GM23338 (cell line): Measurements from ENCODE around the gene HEXB. TPM values are rescaled to one million over a fixed set of nuclear protein-coding genes. Genes with fewer than 3 reads are reported as not detected.
A peak's percentile ranks its signal among the peaks of the same experiment; 100 is the strongest.

Source experiments
- ATAC-seq: fragments of 200-7000 bp; cut with Tn5 transposase; 3 replicates; pipeline ENCODE4 v1.9.1; 2020
- DNase-seq: peaks from one replicate; pipeline ENCODE4 v3.0.0-alpha.2; 2015; ENCODE audit warnings: low spot score
- H2AFZ ChIP-seq: fragments of 200-600 bp; sonication (generic); 2 replicates; pipeline ENCODE4 v1.8.0; 2016; ENCODE audit warnings: antibody characterized with exemption, mild to moderate bottlenecking, moderate library complexity
- H3F3A ChIP-seq: fragments of 200-600 bp; sonication (generic); replicated peaks from 2 replicates; pipeline ENCODE4 v1.8.0; 2017; ENCODE audit warnings: antibody characterized with exemption, mixed run types, low read depth
- H3K27ac ChIP-seq: fragments of 200-600 bp; sonication (generic); 2 replicates; pipeline ENCODE4 v1.6.1; 2016; ENCODE audit warnings: low read depth
- H3K27me3 ChIP-seq: fragments of 200-600 bp; sonication (generic); 2 replicates; pipeline ENCODE4 v1.8.0; 2016; ENCODE audit warnings: mild to moderate bottlenecking, mixed run types, moderate library complexity; ENCODE audit not compliant: insufficient read depth
- H3K36me3 ChIP-seq: fragments of 200-600 bp; sonication (generic); 2 replicates; pipeline ENCODE4 v1.8.0; 2016; ENCODE audit warnings: mild to moderate bottlenecking; ENCODE audit not compliant: insufficient read depth
- H3K4me1 ChIP-seq: fragments of 200-600 bp; sonication (generic); 2 replicates; pipeline ENCODE4 v1.8.0; 2016; ENCODE audit warnings: mild to moderate bottlenecking, moderate library complexity; ENCODE audit not compliant: insufficient read depth
- H3K4me2 ChIP-seq: fragments of 200-600 bp; sonication (generic); 2 replicates; pipeline ENCODE4 v1.7.1; 2017; ENCODE audit warnings: mixed run types
- H3K4me3 ChIP-seq: fragments of 200-600 bp; sonication (generic); 2 replicates; pipeline ENCODE4 v1.6.1; 2016; ENCODE audit warnings: mixed run types
- H3K79me2 ChIP-seq: fragments of 200-600 bp; sonication (generic); replicated peaks from 2 replicates; pipeline ENCODE4 v1.8.0; 2017; ENCODE audit warnings: mild to moderate bottlenecking; ENCODE audit not compliant: insufficient read depth
- H3K9me2 ChIP-seq: fragments of 200-600 bp; sonication (generic); 2 replicates; pipeline ENCODE4 v1.8.0; 2017; ENCODE audit not compliant: insufficient read depth
- H4K20me1 ChIP-seq: fragments of 200-600 bp; sonication (generic); replicated peaks from 2 replicates; pipeline ENCODE4 v1.8.0; 2017; ENCODE audit warnings: mild to moderate bottlenecking; ENCODE audit not compliant: insufficient read depth
- H3K27ac Mint-ChIP-seq: 2 replicates; pipeline ENCODE4 v1.8.0; 2020; ENCODE audit warnings: inconsistent platforms, mild to moderate bottlenecking, moderate library complexity, mixed read lengths
- H3K27me3 Mint-ChIP-seq: 3 replicates; pipeline ENCODE4 v1.8.0; 2022; ENCODE audit warnings: low read depth, mild to moderate bottlenecking, moderate library complexity, mixed read lengths, inconsistent platforms; ENCODE audit not compliant: insufficient read depth, poor library complexity
- H3K36me3 Mint-ChIP-seq: 3 replicates; pipeline ENCODE4 v1.8.0; 2021; ENCODE audit warnings: low read depth, mild to moderate bottlenecking, inconsistent platforms, moderate library complexity, mixed read lengths
- H3K4me1 Mint-ChIP-seq: 3 replicates; pipeline ENCODE4 v1.8.0; 2020; ENCODE audit warnings: mild to moderate bottlenecking, inconsistent platforms, mixed read lengths
- H3K4me3 Mint-ChIP-seq: 3 replicates; pipeline ENCODE4 v1.8.0; 2021; ENCODE audit warnings: moderate library complexity, mild to moderate bottlenecking, inconsistent platforms, mixed read lengths
- H3K9me3 Mint-ChIP-seq: 3 replicates; pipeline ENCODE4 v1.8.0; 2020; ENCODE audit warnings: moderate library complexity, mild to moderate bottlenecking, inconsistent platforms, mixed read lengths
- CTCF ChIP-seq, 2 experiments: fragments of 200-600 bp in 1 of 2; sonication (generic) in 1 of 2; conservative IDR thresholded peaks; 2 replicates each; pipeline versions ENCODE4 v1.5.1 to v1.6.1; 2016 to 2017; ENCODE audit warnings: antibody characterized with exemption in 2 of 2, low read depth in 2 of 2, mild to moderate bottlenecking in 2 of 2, moderate library complexity in 1 of 2
- ETS1 ChIP-seq: IDR thresholded peaks from 2 replicates; pipeline ENCODE4 v1.6.1; 2016; ENCODE audit warnings: antibody characterized with exemption
- JUNB ChIP-seq: IDR thresholded peaks from one replicate; pipeline ENCODE4 v1.6.1; 2016; ENCODE audit warnings: antibody characterized with exemption; ENCODE audit not compliant: unreplicated experiment
- NANOG ChIP-seq: IDR thresholded peaks from 2 replicates; pipeline ENCODE4 v1.6.1; 2016; ENCODE audit warnings: antibody characterized with exemption, borderline replicate concordance
- ZNF331 ChIP-seq: fragments of 250-450 bp; sonication (Bioruptor Pico); IDR thresholded peaks from 2 replicates; pipeline ENCODE4 v1.5.0; 2020; ENCODE audit warnings: low read depth, mild to moderate bottlenecking, moderate library complexity
- ZNF462 ChIP-seq: fragments of 250-450 bp; sonication (Bioruptor Pico); IDR thresholded peaks from 2 replicates; pipeline ENCODE4 v1.5.0; 2020; ENCODE audit warnings: mild to moderate bottlenecking, moderate library complexity
- polyA plus RNA-seq: library from polyadenylated mRNA; unstranded; fragments of >200 nt; fragmentation: Nextera tagmentation; extraction: Ambion mirVana; gene quantifications from 2 replicates; pipeline ENCODE4 v1.2.1, GENCODE V29; 2016
- total RNA-seq: library from RNA; depleted of rRNA; stranded (reverse); fragments of >200 nt; shearing (Covaris generic); gene quantifications from 2 replicates; pipeline ENCODE4 v1.2.3, GENCODE V29; 2014

The HEXB gene
- total and polyA plus RNA-seq, 2 experiments from 2014 or later: 49.2 to 70.8 TPM

DNA sequence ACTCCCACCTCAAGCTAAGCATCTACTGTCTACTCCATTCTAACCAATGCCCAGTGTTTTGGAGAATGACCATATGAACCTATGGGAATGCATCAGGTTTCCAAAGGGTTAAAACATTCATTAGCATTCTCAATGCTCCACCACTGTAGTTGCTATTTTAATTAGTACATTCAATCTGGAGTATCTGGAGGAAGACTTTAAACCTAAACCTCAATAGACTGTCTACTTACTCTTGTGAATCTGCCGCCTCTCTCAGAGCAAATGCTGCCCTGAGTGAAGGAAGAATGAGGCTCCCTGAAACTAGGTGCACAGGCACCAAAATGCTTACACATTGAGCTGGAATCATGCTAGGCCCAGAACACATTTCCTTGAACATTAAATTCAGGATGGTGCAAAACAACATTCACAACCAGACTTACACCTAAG, 46.5 kb upstream of the HEXB start:
- H3K27ac Mint-ChIP-seq: no peak overlapping the region
- H3K4me2 ChIP-seq: peak overlapping the region; percentile 99

More for the DNA sequence above, 46.5 kb upstream of the HEXB start:
- Histone ChIP-seq H4K20me1 (peaks cover 29% of the 10 kb centered on the region), H3K9me2 (no peaks in the 10 kb centered on the region), H3K4me3 (peak overlapping the region; percentile 99), H3K27me3 (peaks cover 40% of the 10 kb centered on the region), H3K27ac (no peak overlapping the region), H2AFZ (no peak overlapping the region), H3K79me2 (peaks cover 44% of the 10 kb centered on the region), H3K36me3 (peaks cover 4% of the 10 kb centered on the region; the same call in 1 of the 2 replicates), H3F3A (0 out of 2 replicates have a peak, but pooled peaks cover 6% of the 10 kb centered on the region), H3K4me1 (peaks cover 28% of the 10 kb centered on the region)
- Mint-ChIP-seq H3K4me3 (peak overlapping the region; percentile 95), H3K27me3 (peaks cover 14% of the 10 kb centered on the region), H3K36me3 (peaks cover 25% of the 10 kb centered on the region), H3K9me3 (no peaks in the 10 kb centered on the region), H3K4me1 (peaks cover 39% of the 10 kb centered on the region)
- ATAC-seq: no peak
- no peak for TF ChIP-seq ZNF331
- no peak for TF ChIP-seq NANOG
- TF ChIP-seq ETS1: no peak
- TF ChIP-seq ZNF462: no peak
- TF ChIP-seq CTCF (conservative IDR thresholded peaks at IDR 0.05; ENCODE audit: low read depth in 2 of 2): no peak
- TF ChIP-seq JUNB: no peak
- no peak for DNase-seq
